HepG2 (cell line): ENCODE results near the gene NRP1. TPM values are rescaled to one million over a fixed set of nuclear protein-coding genes. Genes with fewer than 3 reads are reported as not detected.

Source experiments
- BHLHE40 ChIP-seq: IDR thresholded peaks from 2 replicates; pipeline ENCODE4 v1.6.1; 2011; ENCODE audit warnings: low read length, improper control_type of control experiment
- CBFB ChIP-seq: sonication (generic); formaldehyde crosslinking; IDR thresholded peaks from 2 replicates; pipeline ENCODE4 v1.4.0; 2020; ENCODE audit warnings: missing genetic modification reagents
- E2F1 ChIP-seq: sonication (generic); formaldehyde crosslinking; IDR thresholded peaks from 2 replicates; pipeline ENCODE4 v1.5.0; 2020; ENCODE audit warnings: missing genetic modification reagents
- EHMT2 ChIP-seq: fragments of 200-600 bp; sonication (generic); IDR thresholded peaks from 2 replicates; pipeline ENCODE4 v1.7.0; 2017; ENCODE audit warnings: antibody characterized with exemption, low read depth, low read length, borderline replicate concordance
- ESRRA ChIP-seq: sonication (generic); formaldehyde crosslinking; IDR thresholded peaks from 2 replicates; pipeline ENCODE4 v1.5.1; 2020; ENCODE audit warnings: mild to moderate bottlenecking, low read depth, missing genetic modification reagents
- HDAC1 ChIP-seq: sonication (generic); formaldehyde crosslinking; IDR thresholded peaks from 2 replicates; pipeline ENCODE4 v1.5.1; 2020; ENCODE audit warnings: mild to moderate bottlenecking, missing genetic modification reagents
- JUND ChIP-seq: sonication (generic); formaldehyde crosslinking; IDR thresholded peaks from 2 replicates; pipeline ENCODE4 v1.8.0; 2022; ENCODE audit warnings: mild to moderate bottlenecking, missing genetic modification reagents
- LCORL ChIP-seq, 2 experiments: fragments of 450-650 bp in 1 of 2; sonication (generic) in 1 of 2; formaldehyde crosslinking in 1 of 2; IDR thresholded peaks; 2 replicates each; pipeline versions ENCODE4 v1.5.0 to v1.6.1; 2017 to 2020; ENCODE audit warnings: antibody characterized with exemption in 1 of 2, missing genetic modification reagents in 1 of 2
- MAFK ChIP-seq, 2 experiments: IDR thresholded peaks in 1 of 2; conservative IDR thresholded peaks in 1 of 2; 2 replicates each; pipeline ENCODE4 v1.6.1; 2011; ENCODE audit warnings: improper control_type of control experiment in 2 of 2, low read length in 2 of 2
- MEIS1 ChIP-seq: sonication (generic); formaldehyde crosslinking; IDR thresholded peaks from 2 replicates; pipeline ENCODE4 v1.9.0; 2021; ENCODE audit warnings: mild to moderate bottlenecking, missing genetic modification reagents, moderate library complexity, borderline replicate concordance
- MIER3 ChIP-seq: IDR thresholded peaks from 2 replicates; pipeline ENCODE4 v1.6.1; 2016; ENCODE audit warnings: missing compliant biosample characterization, borderline replicate concordance
- MLLT10 ChIP-seq: sonication (generic); formaldehyde crosslinking; IDR thresholded peaks from 2 replicates; pipeline ENCODE4 v1.4.0; 2020; ENCODE audit warnings: missing genetic modification reagents
- MZF1 ChIP-seq: sonication (generic); formaldehyde crosslinking; IDR thresholded peaks from 2 replicates; pipeline ENCODE4 v1.8.1; 2023; ENCODE audit warnings: mild to moderate bottlenecking, missing genetic modification reagents, borderline replicate concordance
- NONO ChIP-seq, 2 experiments: fragments of 450-650 bp in 1 of 2; sonication (generic) in 1 of 2; formaldehyde crosslinking in 1 of 2; IDR thresholded peaks in 1 of 2; conservative IDR thresholded peaks in 1 of 2; 2 replicates each; pipeline versions ENCODE4 v1.6.1 to v1.8.0; 2017 to 2022; ENCODE audit warnings: mild to moderate bottlenecking in 1 of 2, missing genetic modification reagents in 1 of 2, moderate library complexity in 1 of 2
- RELA ChIP-seq: sonication (generic); formaldehyde crosslinking; IDR thresholded peaks from 2 replicates; pipeline ENCODE4 v1.4.0; 2020; ENCODE audit warnings: missing genetic modification reagents
- TCF12 ChIP-seq, 2 experiments: fragments of 450-650 bp in 1 of 2; sonication (generic) in 1 of 2; formaldehyde crosslinking in 1 of 2; IDR thresholded peaks; 2 replicates each; pipeline versions ENCODE4 v1.6.1 to v1.8.0; 2017 to 2022; ENCODE audit warnings: antibody characterized with exemption in 1 of 2, mild to moderate bottlenecking in 1 of 2, missing genetic modification reagents in 1 of 2, moderate library complexity in 1 of 2
- TCF7 ChIP-seq: sonication (generic); IDR thresholded peaks from 2 replicates; pipeline ENCODE4 v1.6.1; 2016; ENCODE audit warnings: antibody characterized with exemption, low read depth
- TMF1 ChIP-seq: sonication (generic); formaldehyde crosslinking; IDR thresholded peaks from 2 replicates; pipeline ENCODE4 v1.8.1; 2022; ENCODE audit warnings: low read depth, missing genetic modification reagents
- ZFP36L1 ChIP-seq: sonication (generic); formaldehyde crosslinking; IDR thresholded peaks from 2 replicates; pipeline ENCODE4 v1.8.0; 2022; ENCODE audit warnings: mild to moderate bottlenecking, missing genetic modification reagents, moderate library complexity
- ZFP36L2 ChIP-seq: sonication (generic); formaldehyde crosslinking; IDR thresholded peaks from 2 replicates; pipeline ENCODE4 v1.4.0; 2020; ENCODE audit warnings: missing genetic modification reagents
- ZNF260 ChIP-seq: sonication (generic); formaldehyde crosslinking; IDR thresholded peaks from 2 replicates; pipeline ENCODE4 v1.4.0; 2020; ENCODE audit warnings: missing genetic modification reagents, low read depth, mild to moderate bottlenecking, borderline replicate concordance
- ZNF614 ChIP-seq: IDR thresholded peaks from 2 replicates; pipeline ENCODE4 v1.6.1; 2018; ENCODE audit warnings: missing biosample characterization, missing genetic modification reagents, inconsistent platforms, borderline replicate concordance
- ZNF709 ChIP-seq: sonication (generic); formaldehyde crosslinking; IDR thresholded peaks from 2 replicates; pipeline ENCODE4 v1.5.0; 2020; ENCODE audit warnings: mild to moderate bottlenecking, missing genetic modification reagents
- ZNF761 ChIP-seq: sonication (generic); formaldehyde crosslinking; conservative IDR thresholded peaks from 2 replicates; pipeline ENCODE4 v1.4.0; 2020; ENCODE audit warnings: mild to moderate bottlenecking, missing genetic modification reagents
- ZNF883 ChIP-seq: sonication (generic); formaldehyde crosslinking; IDR thresholded peaks from 2 replicates; pipeline ENCODE4 v1.5.1; 2020; ENCODE audit warnings: mild to moderate bottlenecking, missing genetic modification reagents; ENCODE audit errors: not compliant biosample characterization
- ZSCAN12 ChIP-seq: sonication (generic); formaldehyde crosslinking; IDR thresholded peaks from 2 replicates; pipeline ENCODE4 v1.9.0; 2021; ENCODE audit warnings: mild to moderate bottlenecking, missing genetic modification reagents
- ZSCAN25 ChIP-seq: sonication (generic); formaldehyde crosslinking; IDR thresholded peaks from 2 replicates; pipeline ENCODE4 v1.8.0; 2022; ENCODE audit warnings: mild to moderate bottlenecking, missing genetic modification reagents
- ZSCAN31 ChIP-seq: sonication (generic); formaldehyde crosslinking; IDR thresholded peaks from 2 replicates; pipeline ENCODE4 v1.5.0; 2020; ENCODE audit warnings: low read depth, mild to moderate bottlenecking, missing genetic modification reagents
- polyA plus RNA-seq, 8 experiments: library from polyadenylated mRNA; depleted of rRNA in 3 of 8; stranded (reverse) in 7 of 8; unstranded in 1 of 8; fragments of >200 nt; fragmentation: Illumina TruSeq in 4 of 8; extraction: Trizol in 4 of 8; gene quantifications; 2 replicates each; pipeline versions ENCODE4 v1.2.1 to v1.2.3, GENCODE V29; 2011 to 2016; ENCODE audit warnings: low read depth in 4 of 8, missing spikeins in 1 of 8, mixed read lengths in 1 of 8; ENCODE audit not compliant: insufficient read depth in 1 of 8
- total RNA-seq, 5 experiments: library from RNA; depleted of rRNA; stranded (reverse); fragments of >200 nt; fragmentation: Illumina TruSeq; extraction: Trizol; gene quantifications; 2 replicates each; pipeline ENCODE4 v1.2.3, GENCODE V29; 2016; ENCODE audit warnings: low read depth in 1 of 5
- TF ChIP-seq, protein P1 (sequence below): sonication (generic); formaldehyde crosslinking; IDR thresholded peaks from 2 replicates; pipeline ENCODE4 v1.5.1; 2020; ENCODE audit warnings: mild to moderate bottlenecking, moderate library complexity, missing genetic modification reagents

NRP1 gene
- total and polyA plus RNA-seq, 2 of the 13 experiments (the other 11 are each of a cell fraction or from before 2014, with no cell fraction given): 5.3 to 5.8 TPM

DNA sequence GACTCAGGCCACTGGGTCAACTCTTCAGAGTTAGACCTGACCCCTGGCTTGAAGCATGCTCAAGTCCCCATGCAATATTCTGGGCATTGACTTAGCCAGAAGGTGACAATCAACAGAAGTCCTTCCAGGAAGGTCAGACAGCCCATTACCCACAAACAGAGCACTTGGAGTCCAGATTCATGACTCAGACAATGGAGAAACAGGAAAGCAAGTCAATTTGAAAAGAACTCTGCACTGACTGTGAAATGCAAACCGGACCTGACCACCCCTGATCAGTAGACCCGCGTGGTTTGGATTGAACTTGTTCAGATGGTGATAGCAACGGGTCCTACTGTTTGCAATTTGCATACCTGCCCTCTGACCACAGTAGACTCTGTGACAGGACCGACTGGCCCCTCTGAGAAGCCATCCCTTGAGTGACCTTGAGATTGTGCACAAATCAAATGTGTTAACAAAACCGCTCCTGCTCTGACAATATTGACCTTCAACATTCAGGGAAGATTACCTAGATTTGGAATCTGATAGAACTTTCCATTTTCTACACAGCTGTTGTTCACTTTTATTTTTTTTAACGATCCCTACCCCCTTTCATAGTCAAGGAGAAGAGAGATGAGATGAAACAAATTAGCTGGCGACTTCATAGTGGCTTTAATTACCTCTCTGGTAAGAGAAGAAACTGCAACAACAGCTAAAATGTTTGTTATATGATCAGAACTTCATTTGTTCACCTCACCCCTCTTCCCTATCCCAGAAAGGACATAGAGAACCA, 138.7 kb downstream of the NRP1 start (continued):
- TF ChIP-seq JUND (CRISPR knock-in tag): 0 out of 2 replicates have a peak, but pooled peaks have one; percentile 73
- TF ChIP-seq MAFK (conservative IDR thresholded peaks at IDR 0.05 in 1 of 2, IDR thresholded peaks at IDR 0.05 in 1 of 2; ENCODE audit: low read length in 2 of 2): peak; percentile 6 to 35; a peak in 1 of 4 replicates
- TF ChIP-seq TCF7: peak; percentile 87
- TF ChIP-seq ZSCAN12: no peak
- no peak for TF ChIP-seq BHLHE40
- 0 out of 2 replicates have a peak, but pooled peaks have one; percentile 42 for TF ChIP-seq ZFP36L1
- TF ChIP-seq MEIS1 (CRISPR knock-in tag): peak; percentile 70; the same call in 1 of the 2 replicates
- no peak for TF ChIP-seq ZSCAN31
- peak; percentile 39; the same call in 1 of the 2 replicates for TF ChIP-seq LCORL (IDR thresholded peaks at IDR 0.05)
- peak; percentile 86 for TF ChIP-seq LCORL (CRISPR knock-in tag; IDR thresholded peaks at IDR 0.05)
- no peak for TF ChIP-seq NONO (IDR thresholded peaks at IDR 0.05)
- peak; percentile 78 for TF ChIP-seq NONO (CRISPR knock-in tag; conservative IDR thresholded peaks at IDR 0.05)
- TF ChIP-seq ESRRA (CRISPR knock-in tag): peak; percentile 93
- TF ChIP-seq RELA (CRISPR knock-in tag): no peak
- peak; percentile 76 for TF ChIP-seq HDAC1 (CRISPR knock-in tag)
- no peak for TF ChIP-seq E2F1 (CRISPR knock-in tag)
- peak; percentile 55 for TF ChIP-seq CBFB (CRISPR knock-in tag)
- TF ChIP-seq TMF1: no peak
- no peak for TF ChIP-seq TCF12 (IDR thresholded peaks at IDR 0.05)
- peak; percentile 96 for TF ChIP-seq TCF12 (CRISPR knock-in tag; IDR thresholded peaks at IDR 0.05)
- peak; percentile 92; the same call in 1 of the 2 replicates for TF ChIP-seq EHMT2
- no peak for TF ChIP-seq ZNF709 (CRISPR knock-in tag)
- TF ChIP-seq, protein P1, sequence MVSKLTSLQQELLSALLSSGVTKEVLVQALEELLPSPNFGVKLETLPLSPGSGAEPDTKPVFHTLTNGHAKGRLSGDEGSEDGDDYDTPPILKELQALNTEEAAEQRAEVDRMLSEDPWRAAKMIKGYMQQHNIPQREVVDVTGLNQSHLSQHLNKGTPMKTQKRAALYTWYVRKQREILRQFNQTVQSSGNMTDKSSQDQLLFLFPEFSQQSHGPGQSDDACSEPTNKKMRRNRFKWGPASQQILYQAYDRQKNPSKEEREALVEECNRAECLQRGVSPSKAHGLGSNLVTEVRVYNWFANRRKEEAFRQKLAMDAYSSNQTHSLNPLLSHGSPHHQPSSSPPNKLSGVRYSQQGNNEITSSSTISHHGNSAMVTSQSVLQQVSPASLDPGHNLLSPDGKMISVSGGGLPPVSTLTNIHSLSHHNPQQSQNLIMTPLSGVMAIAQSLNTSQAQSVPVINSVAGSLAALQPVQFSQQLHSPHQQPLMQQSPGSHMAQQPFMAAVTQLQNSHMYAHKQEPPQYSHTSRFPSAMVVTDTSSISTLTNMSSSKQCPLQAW (CRISPR knock-in tag): peak; percentile 97
- TF ChIP-seq MZF1: no peak
- TF ChIP-seq ZSCAN25 (CRISPR knock-in tag): no peak
- TF ChIP-seq ZNF614 (CRISPR knock-in tag): peak; percentile 75
- TF ChIP-seq ZFP36L2: no peak
- no peak for TF ChIP-seq ZNF761 (CRISPR knock-in tag)
- TF ChIP-seq ZNF883: no peak
- no peak for TF ChIP-seq MLLT10 (CRISPR knock-in tag)
- TF ChIP-seq MIER3 (CRISPR knock-in tag): peak; percentile 79
- TF ChIP-seq ZNF260 (CRISPR knock-in tag): no peak
